IMR-90 (cell line): ENCODE results near the gene HSPG2. TPM values are rescaled to one million over a fixed set of nuclear protein-coding genes. Genes with fewer than 3 reads are reported as not detected.

Source experiments
- ATAC-seq: fragments of 200-7000 bp; cut with Tn5 transposase; 2 replicates; pipeline ENCODE4 v1.9.1; 2020; ENCODE audit warnings: low read depth, mild to moderate bottlenecking, moderate library complexity
- BruUV-seq: library from RNA; stranded (reverse); fragments of 400-500 nt; replicated peaks from 2 replicates; lab custom pipeline; 2021; lab: Mats Ljungman, UMichigan
- CTCF ChIA-PET: fragments of 300-600 bp; formaldehyde crosslinking; extraction: SDS; loops from one replicate; lab custom pipeline; 2021; ENCODE audit warnings: antibody characterized with exemption; lab: Yijun Ruan, JAX
- POLR2A ChIA-PET: fragments of 300-600 bp; sonication (Branson Sonifier 250); formaldehyde crosslinking; loops from one replicate; lab custom pipeline; 2022; ENCODE audit warnings: antibody characterized with exemption; ENCODE audit not compliant: unreplicated experiment; lab: Charles Lee
- DNase-seq: peaks from one replicate; pipeline ENCODE4 v3.0.0; 2013
- H2AFZ ChIP-seq: replicated peaks from 2 replicates; pipeline ENCODE3; 2013; ENCODE audit warnings: low read length, mild to moderate bottlenecking; ENCODE audit not compliant: poor library complexity
- H2AK5ac ChIP-seq: 2 replicates; pipeline ENCODE4 v1.6.1; 2013; ENCODE audit warnings: low read depth, low read length, inconsistent platforms
- H2AK9ac ChIP-seq: replicated peaks from 2 replicates; pipeline ENCODE3; 2013; ENCODE audit warnings: mild to moderate bottlenecking, low read depth, low read length, moderate library complexity; ENCODE audit not compliant: poor library complexity
- H2BK120ac ChIP-seq: 2 replicates; pipeline ENCODE4 v1.6.1; 2013; ENCODE audit warnings: low read depth, low read length, inconsistent platforms
- H2BK15ac ChIP-seq: 3 replicates; pipeline ENCODE4 v1.6.1; 2013; ENCODE audit warnings: low read depth, low read length, inconsistent platforms
- H2BK20ac ChIP-seq: 2 replicates; pipeline ENCODE4 v1.6.1; 2013; ENCODE audit warnings: low read depth, mild to moderate bottlenecking, inconsistent platforms, low read length, moderate library complexity
- H2BK5ac ChIP-seq: 2 replicates; pipeline ENCODE4 v1.6.1; 2013; ENCODE audit warnings: mild to moderate bottlenecking, low read depth, low read length, inconsistent platforms; ENCODE audit not compliant: poor library complexity, severe bottlenecking
- H3K14ac ChIP-seq: replicated peaks from 2 replicates; pipeline ENCODE4 v1.6.1; 2013; ENCODE audit warnings: low read depth, low read length, inconsistent platforms
- H3K18ac ChIP-seq: 2 replicates; pipeline ENCODE4 v1.6.1; 2013; ENCODE audit warnings: low read depth, low read length, control low read depth
- H3K23ac ChIP-seq: 2 replicates; pipeline ENCODE4 v1.6.1; 2013; ENCODE audit warnings: low read depth, low read length, inconsistent platforms
- H3K27ac ChIP-seq: 2 replicates; pipeline ENCODE4 v1.5.1; 2013; ENCODE audit warnings: mild to moderate bottlenecking, control low read depth, low read length; ENCODE audit not compliant: insufficient read depth
- H3K27me3 ChIP-seq: 2 replicates; pipeline ENCODE4 v1.6.1; 2013; ENCODE audit warnings: low read length; ENCODE audit not compliant: control insufficient read depth, insufficient read depth
- H3K36me3 ChIP-seq: 2 replicates; pipeline ENCODE4 v1.6.1; 2013; ENCODE audit warnings: low read length, mixed read lengths; ENCODE audit not compliant: control insufficient read depth, insufficient read depth
- H3K4ac ChIP-seq: 2 replicates; pipeline ENCODE4 v1.6.1; 2013; ENCODE audit warnings: low read depth, low read length, inconsistent platforms
- H3K4me1 ChIP-seq: 2 replicates; pipeline ENCODE4 v1.6.1; 2013; ENCODE audit warnings: low read length, mixed read lengths; ENCODE audit not compliant: control insufficient read depth, insufficient read depth
- H3K4me2 ChIP-seq: 2 replicates; pipeline ENCODE4 v1.6.1; 2013; ENCODE audit warnings: low read depth, mild to moderate bottlenecking, control low read depth, low read length, moderate library complexity
- H3K4me3 ChIP-seq: 2 replicates; pipeline ENCODE4 v1.5.1; 2013; ENCODE audit warnings: low read depth, mild to moderate bottlenecking, control low read depth, low read length, moderate library complexity; ENCODE audit not compliant: insufficient read depth
- H3K56ac ChIP-seq: 2 replicates; pipeline ENCODE4 v1.6.1; 2013; ENCODE audit warnings: low read length, inconsistent platforms; ENCODE audit not compliant: insufficient read depth; ENCODE audit errors: extremely low read depth
- H3K79me1 ChIP-seq, 2 experiments: 2 replicates each; pipeline ENCODE4 v1.6.1; 2013; ENCODE audit warnings: low read length in 2 of 2, inconsistent platforms in 1 of 2, low read depth in 1 of 2
- H3K9ac ChIP-seq: 2 replicates; pipeline ENCODE4 v1.6.1; 2013; ENCODE audit warnings: low read depth, low read length, control low read depth
- H3K9me1 ChIP-seq: 2 replicates; pipeline ENCODE4 v1.6.1; 2013; ENCODE audit warnings: low read length, inconsistent platforms; ENCODE audit not compliant: insufficient read depth
- H3K9me3 ChIP-seq: 2 replicates; pipeline ENCODE4 v1.6.1; 2013; ENCODE audit warnings: low read length; ENCODE audit not compliant: control insufficient read depth, insufficient read depth
- H4K20me1 ChIP-seq: 2 replicates; pipeline ENCODE4 v1.6.1; 2013; ENCODE audit warnings: low read length, inconsistent platforms; ENCODE audit not compliant: insufficient read depth
- H4K5ac ChIP-seq: 2 replicates; pipeline ENCODE4 v1.6.1; 2013; ENCODE audit warnings: mild to moderate bottlenecking, low read depth, low read length, control low read depth
- H4K8ac ChIP-seq, 2 experiments: 2 replicates each; pipeline ENCODE4 v1.6.1; 2013; ENCODE audit warnings: low read depth in 2 of 2, low read length in 2 of 2, control low read depth in 1 of 2, inconsistent platforms in 1 of 2
- H4K91ac ChIP-seq: 2 replicates; pipeline ENCODE4 v1.6.1; 2013; ENCODE audit warnings: low read depth, low read length, inconsistent platforms; ENCODE audit not compliant: insufficient read depth
- BHLHE40 ChIP-seq: fragments of 150-350 bp; IDR thresholded peaks from 2 replicates; pipeline ENCODE4 v1.6.1; 2016; ENCODE audit warnings: mild to moderate bottlenecking, low read depth, low read length
- CEBPB ChIP-seq: IDR thresholded peaks from 2 replicates; pipeline ENCODE4 v1.6.1; 2012; ENCODE audit warnings: low read depth, low read length, improper control_type of control experiment
- CHD1 ChIP-seq: IDR thresholded peaks from 2 replicates; pipeline ENCODE4 v1.6.1; 2012; ENCODE audit warnings: low read depth, low read length, improper control_type of control experiment
- MAFK ChIP-seq: IDR thresholded peaks from 2 replicates; pipeline ENCODE4 v1.6.1; 2012; ENCODE audit warnings: low read depth, low read length, improper control_type of control experiment
- MAZ ChIP-seq: IDR thresholded peaks from 2 replicates; pipeline ENCODE4 v1.6.1; 2012; ENCODE audit warnings: low read depth, mild to moderate bottlenecking, low read length, improper control_type of control experiment, moderate library complexity, borderline replicate concordance
- NFE2L2 ChIP-seq: fragments of 150-350 bp; IDR thresholded peaks from 2 replicates; pipeline ENCODE4 v1.6.1; 2016; ENCODE audit warnings: low read depth, mild to moderate bottlenecking, low read length
- POLR2A ChIP-seq: IDR thresholded peaks from 2 replicates; pipeline ENCODE4 v1.6.1; 2012; ENCODE audit warnings: mild to moderate bottlenecking, low read depth, low read length
- RCOR1 ChIP-seq: IDR thresholded peaks from 2 replicates; pipeline ENCODE4 v1.6.1; 2012; ENCODE audit warnings: mild to moderate bottlenecking, low read length, improper control_type of control experiment; ENCODE audit not compliant: insufficient replicate concordance
- RFX5 ChIP-seq: IDR thresholded peaks from 2 replicates; pipeline ENCODE4 v1.8.0; 2012; ENCODE audit warnings: low read depth, mild to moderate bottlenecking, low read length, moderate library complexity
- SMC3 ChIP-seq: fragments of 150-350 bp; IDR thresholded peaks from 2 replicates; pipeline ENCODE4 v1.6.1; 2016; ENCODE audit warnings: low read depth, mild to moderate bottlenecking, antibody characterized with exemption, low read length, moderate library complexity
- WGBS, 2 experiments: methylation state at CpG; one replicate each; pipeline versions ENCODE4 v1.1.5 to v1.1.7; 2013; ENCODE audit warnings: missing lambda C conversion rate in 2 of 2; ENCODE audit not compliant: insufficient read length in 1 of 2; ENCODE audit errors: extremely low coverage in 2 of 2; 5-methylcytosine and 5-hydroxymethylcytosine counted together
- dilution Hi-C: fragments of 300-500 bp; cut with HindIII; formaldehyde crosslinking; loops from one replicate; pipeline ENCODE4 v1.14.3; 2018; ENCODE audit warnings: low sequenced_read_pairs; ENCODE audit not compliant: unreplicated experiment
- in situ Hi-C: fragments of 300-500 bp; cut with MboI; formaldehyde crosslinking; loops from 3 replicates; pipeline ENCODE4 v1.14.3; 2019; ENCODE audit warnings: low sequenced_read_pairs, inconsistent platforms, mixed read lengths
- intact Hi-C: fragments of 100-400 bp; cut with micrococcal nuclease; formaldehyde crosslinking; loops from 2 replicates; pipeline ENCODE4 v1.10.0; 2022
- polyA plus RNA-seq, 3 experiments: library from polyadenylated mRNA; depleted of rRNA; stranded (reverse); fragments of >200 nt; gene quantifications; 2 replicates each; pipeline ENCODE4 v1.2.3, GENCODE V29; 2012; ENCODE audit warnings: low replicate concordance in 1 of 3
- total RNA-seq: library from RNA; depleted of rRNA; stranded (reverse); fragments of >200 nt; gene quantifications from 2 replicates; pipeline ENCODE4 v1.2.3, GENCODE V29; 2012
- TF ChIP-seq, protein P1 (sequence below): fragments of 150-350 bp; IDR thresholded peaks from 2 replicates; pipeline ENCODE4 v1.6.1; 2017; ENCODE audit warnings: mild to moderate bottlenecking, antibody characterized with exemption, low read length, low read depth
- TF ChIP-seq, protein P2 (sequence below): conservative IDR thresholded peaks from 2 replicates; pipeline ENCODE4 v1.5.1; 2012; ENCODE audit warnings: mild to moderate bottlenecking, low read depth, low read length, improper control_type of control experiment
- TF ChIP-seq, protein P3 (sequence below): fragments of 150-350 bp; IDR thresholded peaks from 2 replicates; pipeline ENCODE4 v1.6.1; 2016; ENCODE audit warnings: low read depth, mild to moderate bottlenecking, low read length, moderate library complexity, borderline replicate concordance

The HSPG2 gene
- total and polyA plus RNA-seq, 2 of the 4 experiments (the other 2 are of a cell fraction) = 15.8 to 94.0 TPM

DNA sequence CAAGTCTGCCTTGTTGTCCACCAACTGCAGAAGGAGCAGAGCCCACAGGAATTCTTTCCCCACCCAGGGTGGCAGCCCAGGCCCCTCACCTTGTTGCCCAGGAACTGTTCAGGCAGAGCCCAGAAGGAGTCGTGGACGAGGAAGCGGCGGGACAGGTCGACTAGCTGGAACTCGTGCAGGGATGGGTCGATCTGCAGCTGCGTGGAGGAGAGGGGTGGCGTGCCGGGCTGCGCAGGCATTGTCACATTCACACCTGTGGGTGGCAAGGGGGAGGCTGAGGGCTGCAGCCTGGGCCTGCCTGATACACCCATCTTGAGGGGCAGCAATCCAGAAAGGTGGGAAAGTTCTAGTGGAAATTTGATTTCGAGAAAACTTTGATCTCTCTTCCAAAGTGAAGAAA lies 55.9 kb downstream of the HSPG2 start:
- BruUV-seq = no TSS peak
- DNase-seq = no peak
- H3K36me3 ChIP-seq = peaks cover 73% of the 10 kb centered on the region
- H4K20me1 ChIP-seq = no peaks in the 10 kb centered on the region; the same call in 1 of the 2 replicates
- WGBS, 2 experiments = 80% methylated on average over 1 of the region's 12 CpGs; no CpG with 5 or more reads in 1 of the 2 experiments
- no peak overlapping the region for H3K4me2 ChIP-seq
- no peak overlapping the region for H2BK20ac ChIP-seq
- H2BK15ac ChIP-seq = no peak overlapping the region
- no peak overlapping the region for H3K27ac ChIP-seq
- no peak for TF ChIP-seq CEBPB
- no peak for TF ChIP-seq CHD1
- TF ChIP-seq SMC3 = no peak
- TF ChIP-seq, protein P1, sequence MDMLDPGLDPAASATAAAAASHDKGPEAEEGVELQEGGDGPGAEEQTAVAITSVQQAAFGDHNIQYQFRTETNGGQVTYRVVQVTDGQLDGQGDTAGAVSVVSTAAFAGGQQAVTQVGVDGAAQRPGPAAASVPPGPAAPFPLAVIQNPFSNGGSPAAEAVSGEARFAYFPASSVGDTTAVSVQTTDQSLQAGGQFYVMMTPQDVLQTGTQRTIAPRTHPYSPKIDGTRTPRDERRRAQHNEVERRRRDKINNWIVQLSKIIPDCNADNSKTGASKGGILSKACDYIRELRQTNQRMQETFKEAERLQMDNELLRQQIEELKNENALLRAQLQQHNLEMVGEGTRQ = no peak
- no peak for TF ChIP-seq POLR2A
- TF ChIP-seq RCOR1 = no peak
- TF ChIP-seq NFE2L2 = no peak
- TF ChIP-seq, protein P2, sequence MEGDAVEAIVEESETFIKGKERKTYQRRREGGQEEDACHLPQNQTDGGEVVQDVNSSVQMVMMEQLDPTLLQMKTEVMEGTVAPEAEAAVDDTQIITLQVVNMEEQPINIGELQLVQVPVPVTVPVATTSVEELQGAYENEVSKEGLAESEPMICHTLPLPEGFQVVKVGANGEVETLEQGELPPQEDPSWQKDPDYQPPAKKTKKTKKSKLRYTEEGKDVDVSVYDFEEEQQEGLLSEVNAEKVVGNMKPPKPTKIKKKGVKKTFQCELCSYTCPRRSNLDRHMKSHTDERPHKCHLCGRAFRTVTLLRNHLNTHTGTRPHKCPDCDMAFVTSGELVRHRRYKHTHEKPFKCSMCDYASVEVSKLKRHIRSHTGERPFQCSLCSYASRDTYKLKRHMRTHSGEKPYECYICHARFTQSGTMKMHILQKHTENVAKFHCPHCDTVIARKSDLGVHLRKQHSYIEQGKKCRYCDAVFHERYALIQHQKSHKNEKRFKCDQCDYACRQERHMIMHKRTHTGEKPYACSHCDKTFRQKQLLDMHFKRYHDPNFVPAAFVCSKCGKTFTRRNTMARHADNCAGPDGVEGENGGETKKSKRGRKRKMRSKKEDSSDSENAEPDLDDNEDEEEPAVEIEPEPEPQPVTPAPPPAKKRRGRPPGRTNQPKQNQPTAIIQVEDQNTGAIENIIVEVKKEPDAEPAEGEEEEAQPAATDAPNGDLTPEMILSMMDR = no peak
- TF ChIP-seq, protein P3, sequence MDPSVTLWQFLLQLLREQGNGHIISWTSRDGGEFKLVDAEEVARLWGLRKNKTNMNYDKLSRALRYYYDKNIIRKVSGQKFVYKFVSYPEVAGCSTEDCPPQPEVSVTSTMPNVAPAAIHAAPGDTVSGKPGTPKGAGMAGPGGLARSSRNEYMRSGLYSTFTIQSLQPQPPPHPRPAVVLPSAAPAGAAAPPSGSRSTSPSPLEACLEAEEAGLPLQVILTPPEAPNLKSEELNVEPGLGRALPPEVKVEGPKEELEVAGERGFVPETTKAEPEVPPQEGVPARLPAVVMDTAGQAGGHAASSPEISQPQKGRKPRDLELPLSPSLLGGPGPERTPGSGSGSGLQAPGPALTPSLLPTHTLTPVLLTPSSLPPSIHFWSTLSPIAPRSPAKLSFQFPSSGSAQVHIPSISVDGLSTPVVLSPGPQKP = no peak
- no peak for TF ChIP-seq BHLHE40
- no peak for TF ChIP-seq MAZ
- TF ChIP-seq RFX5 = no peak
- no peak for TF ChIP-seq MAFK
- H2BK120ac ChIP-seq = no peak overlapping the region
- H3K9me3 ChIP-seq = no peaks in the 10 kb centered on the region
- CTCF ChIA-PET = no interaction called here
- intact Hi-C loops = no loop called here
- H3K18ac ChIP-seq = no peak overlapping the region
- no peak overlapping the region for H4K8ac ChIP-seq
- no peak overlapping the region for H4K91ac ChIP-seq
- no peak overlapping the region for H3K14ac ChIP-seq
- peaks cover 0 to 7% of the 10 kb centered on the region in 2 experiments; a peak in 2 of 4 replicates for H3K79me1 ChIP-seq
- H3K23ac ChIP-seq = no peak overlapping the region
- no peaks in the 10 kb centered on the region for H3K27me3 ChIP-seq
- no peak overlapping the region for H2AK9ac ChIP-seq
- H2BK5ac ChIP-seq = no peak overlapping the region
- no peak for ATAC-seq
- dilution Hi-C loops = no loop called here
- H3K4me3 ChIP-seq = no peak overlapping the region
- H3K9ac ChIP-seq = no peak overlapping the region
- no peak overlapping the region for H4K5ac ChIP-seq
- H3K4me1 ChIP-seq = no peaks in the 10 kb centered on the region
- no peaks in the 10 kb centered on the region for H3K9me1 ChIP-seq
- H2AFZ ChIP-seq = no peak overlapping the region
- H3K4ac ChIP-seq = no peak overlapping the region
- POLR2A ChIA-PET = no interaction called here
- in situ Hi-C loops = no loop called here
- no peak overlapping the region for H2AK5ac ChIP-seq
- H3K56ac ChIP-seq = no peak overlapping the region
